Anterior cingulate cortex (tissue), 58 donors: Measurements from ENCODE around the gene FNDC3A.
"Not testable (repeated sequence)": the region's sequence is repeated elsewhere in the genome, so short reads cannot be mapped to it uniquely, and the experiment has no call there.

ENCODE experiments used
- DNase-seq, 58 donors: peaks; one replicate each; lab custom pipeline; 2025; lab: John Stamatoyannopoulos, UW

The FNDC3A gene

GRCh38 chr13:49082653-49083536 lies 107.2 kb downstream of the FNDC3A start:
- no peak for DNase-seq

GRCh38 chr13:49084961-49085360 lies 109.2 kb downstream of the FNDC3A start:
- DNase-seq: no peak

GRCh38 chr13:49086722-49087121 lies 111.0 kb downstream of the FNDC3A start:
- no peak for DNase-seq

DNA sequence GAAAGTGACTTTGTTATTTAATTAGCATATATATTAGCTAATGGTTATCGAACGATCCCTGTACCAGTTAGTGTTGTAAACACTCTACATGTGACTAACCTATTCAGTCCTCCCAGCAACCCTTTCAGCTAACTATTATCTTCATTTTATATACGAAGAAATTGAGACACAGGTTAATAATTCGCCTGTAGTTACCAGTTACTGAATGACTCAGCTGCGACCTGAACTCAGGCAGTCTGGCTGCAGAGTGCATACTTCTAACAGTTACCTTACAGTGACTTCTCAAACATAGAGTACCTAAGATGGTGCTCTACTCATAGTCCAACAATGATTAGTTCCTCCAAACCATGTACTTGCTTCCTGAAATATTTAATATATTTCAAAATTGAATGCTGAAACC lies 117.7 kb downstream of the FNDC3A start:
- no peak for DNase-seq

GRCh38 chr13:49097374-49097773 lies 121.7 kb downstream of the FNDC3A start:
- DNase-seq: no peak

DNA sequence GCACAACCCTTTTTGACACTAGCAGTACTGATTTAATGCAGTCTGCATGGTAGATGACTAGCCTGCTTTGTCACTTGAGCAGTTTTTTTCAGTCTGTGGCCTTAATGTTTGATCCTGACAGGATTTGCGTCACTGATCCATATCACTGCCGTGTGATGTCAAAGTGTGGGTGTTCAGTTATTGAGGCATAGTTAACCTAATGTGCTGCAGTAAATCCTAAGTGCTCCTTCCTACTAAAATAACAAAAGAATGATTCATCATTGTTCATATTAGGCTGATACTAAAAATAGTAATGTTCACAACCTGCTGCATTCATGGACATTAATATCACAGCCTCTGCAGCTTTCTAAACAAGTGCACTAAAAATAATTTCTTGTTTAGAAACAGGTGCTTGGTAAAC lies 122.5 kb downstream of the FNDC3A start:
- DNase-seq: no peak

DNA sequence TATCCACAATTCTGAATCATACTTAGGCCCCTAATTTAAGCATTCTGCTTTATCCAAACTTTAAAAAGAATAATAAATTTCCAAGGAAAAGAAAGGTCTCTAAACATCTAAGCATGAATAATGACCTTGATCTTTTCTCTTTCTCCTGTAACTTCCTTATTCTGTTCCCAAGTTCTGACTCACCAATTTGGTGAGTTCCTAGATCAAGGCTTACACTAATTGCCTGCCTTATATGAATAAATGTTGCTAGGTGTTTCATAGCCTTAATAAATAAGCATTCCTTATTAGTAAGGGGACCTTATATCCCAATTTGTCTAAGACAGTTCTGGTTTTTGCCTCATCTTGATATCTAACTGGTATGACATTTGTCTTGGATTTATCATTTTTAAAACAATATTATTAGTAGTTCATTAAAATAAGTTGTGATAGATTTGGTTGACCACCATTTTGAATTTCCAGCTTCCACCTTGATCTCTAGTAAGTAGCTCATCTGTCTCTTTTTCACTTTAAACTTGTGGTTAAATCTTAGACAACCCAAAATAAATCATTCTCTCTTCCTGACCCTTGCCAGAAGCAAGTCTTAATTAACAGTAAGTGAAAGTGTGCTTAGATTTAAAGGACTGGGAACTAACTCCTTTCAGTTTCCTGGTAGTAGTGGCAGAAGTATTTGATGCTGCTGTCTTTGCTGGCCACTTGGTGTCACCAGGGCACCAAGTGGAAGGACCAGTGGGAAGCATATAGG lies 123.2 kb downstream of the FNDC3A start:
- DNase-seq: peak in 1 of 58 donors; percentile 42

DNA sequence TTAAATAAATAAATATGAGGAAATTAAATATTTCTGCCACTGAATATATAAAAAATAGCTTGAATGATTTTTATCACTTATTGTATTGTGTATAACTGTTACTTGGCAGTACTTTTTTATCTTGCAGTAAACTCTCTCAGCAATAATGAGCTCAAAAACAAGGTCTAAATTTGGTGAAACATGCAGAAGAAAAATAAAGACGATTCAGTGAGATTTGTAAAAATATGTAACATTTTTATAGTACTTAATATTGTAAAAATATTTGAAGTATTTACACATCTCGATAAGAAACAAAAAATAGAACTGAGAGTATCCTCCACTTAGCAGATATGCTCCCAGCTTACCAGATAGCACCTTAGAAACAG lies 123.8 kb downstream of the FNDC3A start:
- DNase-seq: no peak

DNA sequence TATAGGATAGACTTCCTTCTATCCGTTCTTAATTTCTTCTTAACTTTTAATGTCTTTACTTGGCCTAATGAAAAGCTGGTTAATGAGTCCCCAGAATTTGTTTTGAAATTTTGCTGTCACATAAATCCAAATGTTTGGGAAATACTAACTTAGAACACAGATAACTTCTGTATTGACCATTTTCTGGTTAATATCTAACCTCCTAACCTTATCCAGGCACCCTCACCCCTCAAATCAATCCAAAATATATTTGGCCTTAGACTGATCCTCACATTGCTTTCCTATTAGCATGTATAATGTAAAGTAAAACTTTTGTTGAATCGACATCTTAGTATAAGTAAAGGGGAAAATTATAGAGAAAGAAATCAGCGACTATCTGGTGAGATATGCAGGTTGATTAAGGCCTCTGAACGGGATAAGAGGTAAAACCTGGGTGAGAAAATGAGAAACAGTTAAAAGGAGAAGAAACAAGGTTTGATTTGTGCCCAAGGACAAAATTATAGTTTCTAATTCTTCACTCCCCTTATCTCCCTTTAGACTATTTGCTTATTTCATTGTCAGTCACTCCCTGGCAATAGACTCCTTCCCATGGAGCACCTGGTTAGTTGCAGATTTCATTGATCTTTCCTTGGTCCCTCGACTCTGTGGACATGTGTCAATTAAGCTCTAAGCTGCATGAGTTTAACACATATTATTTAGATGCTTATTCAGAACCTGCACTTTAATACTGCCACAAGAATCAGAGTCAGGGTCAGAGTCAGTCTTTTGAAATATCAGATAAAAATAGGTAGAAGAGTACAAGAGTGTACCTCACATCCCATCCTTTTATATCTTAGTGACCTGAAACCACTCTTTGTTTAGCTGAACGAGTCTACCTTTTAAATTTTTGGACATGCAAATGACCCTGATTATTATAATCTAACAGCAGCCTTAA lies 125.2 kb downstream of the FNDC3A start:
- no peak for DNase-seq

DNA sequence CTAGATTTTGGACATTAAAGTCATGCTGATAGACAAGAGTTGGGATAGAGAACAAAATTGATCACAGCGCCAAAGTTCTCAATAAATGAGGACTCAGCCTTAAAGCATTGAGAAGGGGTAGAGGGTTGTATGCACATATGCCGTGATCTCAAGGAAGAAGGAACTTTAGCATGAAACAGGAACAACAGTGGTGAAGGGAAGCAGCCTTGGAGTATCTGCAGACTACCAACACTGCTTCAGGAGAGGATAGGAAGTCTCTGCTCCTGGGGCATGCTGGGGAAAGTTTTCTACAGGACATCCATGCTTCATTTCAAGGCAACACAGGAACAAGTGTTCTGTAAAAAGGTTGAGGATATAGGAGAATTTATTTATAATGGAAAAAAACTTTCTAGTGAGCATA lies 132.5 kb downstream of the FNDC3A start:
- no peak for DNase-seq

DNA sequence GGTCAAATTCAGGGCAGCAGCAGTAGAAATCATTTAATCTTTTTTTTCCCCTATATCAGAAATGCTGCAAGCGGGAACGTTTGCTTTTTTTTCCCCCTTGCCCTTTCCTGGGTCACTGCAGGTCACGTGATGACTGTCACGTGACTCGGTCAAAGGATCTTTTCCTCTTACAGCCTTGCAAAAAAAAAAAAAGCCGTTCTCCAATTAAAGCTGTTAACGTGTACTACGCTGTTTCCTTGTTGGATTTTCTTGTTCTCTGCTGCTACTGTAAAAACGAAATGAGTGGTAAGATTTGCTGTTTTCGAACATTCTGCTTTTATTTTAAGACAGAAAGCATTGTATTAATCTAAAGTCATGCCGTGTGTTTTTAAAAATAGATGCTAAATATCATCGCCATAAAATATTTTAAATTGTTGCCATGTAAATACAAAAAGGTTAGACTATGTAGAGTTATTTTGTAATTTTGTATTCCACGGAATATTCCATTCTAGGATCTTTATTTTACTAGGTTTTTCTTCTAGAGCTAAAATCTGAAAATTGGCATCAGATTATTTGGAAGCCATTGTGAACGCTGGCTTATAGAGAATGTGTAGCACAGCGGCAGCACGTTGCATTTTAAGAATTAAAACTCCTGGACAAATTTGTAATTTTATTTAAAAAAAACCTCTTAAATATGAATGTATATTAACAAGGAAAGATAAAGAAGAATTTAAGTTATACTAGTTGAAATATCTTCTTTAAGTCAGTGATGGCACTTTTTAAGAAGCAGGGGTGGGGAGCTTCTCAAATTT lies 134.6 kb downstream of the FNDC3A start:
- peak in 55 of 58 donors; percentile 5 to 85 (median 60) for DNase-seq

DNA sequence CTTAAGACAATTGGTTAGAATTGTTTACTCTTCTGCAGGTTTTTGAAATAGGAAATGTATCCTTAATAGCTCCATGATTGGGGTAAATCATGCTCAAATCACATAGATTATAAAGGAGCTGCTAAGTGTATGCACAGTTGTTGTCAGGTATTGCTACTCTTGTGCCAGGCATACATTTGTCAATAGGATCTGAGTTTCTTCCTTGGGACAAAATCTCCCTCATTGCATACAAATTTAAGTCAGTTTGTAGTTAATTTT lies 135.1 kb downstream of the FNDC3A start:
- no peak for DNase-seq

DNA sequence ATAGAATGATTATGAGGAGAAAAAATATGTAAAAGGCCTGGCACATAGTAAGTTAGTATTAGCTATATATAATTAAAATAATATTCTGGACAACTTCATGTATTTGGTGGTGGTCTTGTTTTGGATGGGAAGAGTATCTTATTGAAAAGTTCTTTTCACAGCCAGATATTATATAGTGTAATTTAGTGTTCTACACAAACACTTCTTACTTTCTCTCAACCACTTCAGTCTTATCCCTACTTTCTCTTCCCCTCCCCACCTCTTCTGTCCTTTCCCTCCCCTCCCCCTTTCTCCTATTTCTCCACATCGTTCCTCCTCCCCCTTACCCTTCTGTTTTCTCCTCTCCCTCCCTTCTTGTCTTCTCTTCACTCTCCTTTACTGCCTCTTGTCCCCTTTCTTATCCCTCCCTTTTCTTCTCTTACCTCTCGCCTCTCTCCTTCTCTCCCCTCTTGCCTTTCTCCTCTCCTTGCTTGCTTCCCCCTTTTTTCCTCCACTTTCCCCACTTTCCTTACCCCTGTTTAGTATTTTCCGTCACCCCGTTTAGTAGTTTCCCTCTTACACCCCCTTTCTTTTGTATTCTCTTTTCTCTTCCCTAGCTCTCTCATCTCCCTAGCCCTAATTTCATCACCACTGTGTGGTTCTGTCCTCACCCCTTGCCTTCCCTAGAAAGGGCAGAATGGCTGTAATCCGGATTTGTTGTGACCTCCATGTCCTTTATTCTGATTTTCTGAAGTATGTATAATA lies 137.2 kb downstream of the FNDC3A start:
- no peak for DNase-seq

DNA sequence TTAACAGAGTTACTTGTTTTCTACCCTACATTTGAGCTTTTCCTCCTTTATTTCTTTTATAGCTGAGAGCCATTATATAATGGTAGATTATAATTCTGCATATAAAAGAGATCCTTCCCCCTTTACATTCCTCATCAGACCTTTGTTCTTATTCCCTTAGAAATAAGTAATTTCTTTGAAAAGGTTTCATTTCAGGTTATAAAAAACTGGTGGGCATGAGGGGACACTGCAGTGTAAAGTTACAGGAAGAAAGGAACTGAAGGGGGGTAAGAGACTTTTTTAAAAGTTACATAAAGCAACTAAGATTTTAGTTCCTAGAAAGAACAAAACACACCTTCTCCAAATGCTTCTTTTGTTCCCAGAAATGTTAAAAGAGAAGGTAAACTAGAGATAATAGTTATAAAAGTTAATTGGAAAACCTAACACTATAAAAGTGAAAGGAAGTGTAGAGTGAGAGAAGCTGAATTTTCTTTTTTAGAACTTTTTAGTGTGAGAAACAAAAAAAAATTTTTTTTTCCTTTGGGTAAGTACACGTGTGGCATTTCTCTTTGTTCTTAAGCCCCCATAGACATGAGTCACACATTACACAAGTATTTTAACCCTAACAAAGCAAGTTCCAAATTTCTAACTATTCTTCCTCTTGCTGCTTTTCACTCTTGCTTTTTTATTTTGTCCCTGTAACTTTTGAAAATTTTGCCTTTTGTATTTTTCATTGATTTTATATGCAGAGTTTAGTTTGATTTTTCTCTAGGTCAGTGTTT lies 138.0 kb downstream of the FNDC3A start:
- DNase-seq: no peak

DNA sequence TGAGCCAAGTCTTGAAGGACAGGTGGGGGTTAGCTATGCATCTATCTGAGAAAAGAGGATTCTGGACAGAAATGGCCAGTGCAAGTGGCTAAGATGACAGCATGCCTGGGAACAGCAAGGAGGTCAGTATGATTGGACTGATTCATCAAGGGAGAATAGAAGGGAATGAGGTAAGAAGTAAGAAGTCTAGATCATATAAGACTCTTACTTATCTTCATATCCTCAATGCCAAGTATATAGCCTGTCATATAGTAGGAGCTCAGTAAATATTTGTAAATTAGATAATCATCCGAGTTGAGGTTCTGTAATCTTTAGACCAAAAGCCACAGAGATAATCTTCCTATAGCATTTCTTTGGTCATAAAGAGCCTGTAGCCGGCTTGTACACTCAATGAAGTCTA lies 141.2 kb downstream of the FNDC3A start:
- no peak for DNase-seq

GRCh38 chr13:49118455-49118854 lies 142.7 kb downstream of the FNDC3A start:
- DNase-seq: not testable (repeated sequence)

- DNase-seq: no peak
Measured at GRCh38 chr13:49124693-49125304, 149.1 kb downstream of the FNDC3A start.

GRCh38 chr13:49125964-49126524 lies 150.3 kb downstream of the FNDC3A start:
- no peak for DNase-seq
